Measurements from ENCODE around the gene SH2D3C. TPM values are rescaled to one million over a fixed set of nuclear protein-coding genes. Genes with fewer than 3 reads are reported as not detected.

Gene SH2D3C
- total and polyA plus RNA-seq, 10 of the 15 experiments (the other 5 are each of a cell fraction or from before 2014, with no cell fraction given), result 1.2 to 23.5 (median 16.2) TPM

GRCh38 chr9:127783111-127784008 is 4.9 kb upstream of the SH2D3C start (continued):
- TF ChIP-seq BCLAF1 (IDR thresholded peaks at IDR 0.05) (no peak), NR2F1 (conservative IDR thresholded peaks at IDR 0.05) (peak; percentile 41; the same call in 1 of the 2 replicates), CBFB (IDR thresholded peaks at IDR 0.05; ENCODE audit: low read depth) (peak; percentile 44; the same call in 1 of the 2 replicates), FOXM1 (IDR thresholded peaks at IDR 0.05; ENCODE audit: low read depth, low read length) (no peak), BHLHE40 (IDR thresholded peaks at IDR 0.05; ENCODE audit: borderline replicate concordance in 1 of 2, low read depth in 2 of 2, low read length in 1 of 2) (no peak), ZNF687 (IDR thresholded peaks at IDR 0.05) (peak; percentile 97), RCOR1 (conservative IDR thresholded peaks at IDR 0.05; ENCODE audit: low read depth, low read length) (no peak), MYB (IDR thresholded peaks at IDR 0.05; ENCODE audit: borderline replicate concordance, low read depth, low read length) (no peak), RAD21 (IDR thresholded peaks at IDR 0.05; ENCODE audit: insufficient read depth, low read depth, low read length) (no peak), CHD2 (IDR thresholded peaks at IDR 0.05; ENCODE audit: borderline replicate concordance, low read depth, low read length) (no peak), SP1 (IDR thresholded peaks at IDR 0.05; ENCODE audit: low read depth, low read length) (no peak), ATF2 (IDR thresholded peaks at IDR 0.05; ENCODE audit: low read length) (no peak), SMAD1 (IDR thresholded peaks at IDR 0.05; ENCODE audit: low read depth, partially characterized antibody) (no peak), MTA2 (IDR thresholded peaks at IDR 0.05; ENCODE audit: low read depth) (peak; percentile 31; the same call in 1 of the 2 replicates), REST (IDR thresholded peaks at IDR 0.05; ENCODE audit: low read depth, low read length) (no peak)

All from GM12878 (cell line).